ENCODE results near the gene AJUBA.

The AJUBA gene

GRCh38 chr14:23024612-23025075, 42.3 kb upstream of the AJUBA start:
- no peak overlapping the region for H3K9ac ChIP-seq (ENCODE audit: low read length)
- peak overlapping the region in 1 of 2 experiments; percentile 45 for H3K18ac ChIP-seq (ENCODE audit: low read depth in 1 of 2, low read length in 2 of 2)
- H3K27ac ChIP-seq (ENCODE audit: low read length, poor library complexity, severe bottlenecking): no peak overlapping the region
- peak overlapping the region; percentile 28 for H4K91ac ChIP-seq (ENCODE audit: low read length)
- peaks cover 16 to 37% of the 10 kb centered on the region in 2 experiments for H3K36me3 ChIP-seq (ENCODE audit: control insufficient read depth in 1 of 2, insufficient read depth in 2 of 2, low read depth in 1 of 2, low read length in 2 of 2)
- no peak overlapping the region for H3K14ac ChIP-seq (ENCODE audit: low read length in 2 of 2)
- peaks cover 11% of the 10 kb centered on the region for H3K4me1 ChIP-seq (ENCODE audit: control insufficient read depth, insufficient read depth, low read depth, low read length)
- H3K23ac ChIP-seq (ENCODE audit: low read length in 2 of 2): no peak overlapping the region
- H2BK120ac ChIP-seq (ENCODE audit: low read depth, low read length): peak overlapping the region; percentile 65
- 56% methylated on average over 4 of the region's 7 CpGs for WGBS
- no peak for DNase-seq
- no peak overlapping the region for H3K4me2 ChIP-seq (ENCODE audit: low read length, poor library complexity, severe bottlenecking)
- peak overlapping the region; percentile 81 for H2AK5ac ChIP-seq (ENCODE audit: low read length, severe bottlenecking)
- H2AFZ ChIP-seq (ENCODE audit: low read depth, low read length): no peak overlapping the region
- H3K9me3 ChIP-seq (ENCODE audit: control insufficient read depth, low read length): no peaks in the 10 kb centered on the region
- H4K8ac ChIP-seq (ENCODE audit: low read length): peak overlapping the region; percentile 69
- no peaks in the 10 kb centered on the region for H3K27me3 ChIP-seq (ENCODE audit: control insufficient read depth in 1 of 2, insufficient read depth in 1 of 2, low read length in 2 of 2)
- H2BK5ac ChIP-seq (ENCODE audit: low read depth, low read length, poor library complexity, severe bottlenecking): no peak overlapping the region
- H3K4me3 ChIP-seq (ENCODE audit: insufficient read depth in 1 of 2, low read depth in 1 of 2, low read length in 2 of 2): no peak overlapping the region
- H2BK12ac ChIP-seq (ENCODE audit: low read length in 2 of 2): no peak overlapping the region
- H3K79me1 ChIP-seq (replicated peaks; ENCODE audit: low read length, poor library complexity, severe bottlenecking): peaks cover 4% of the 10 kb centered on the region
- no peak overlapping the region for H3K4ac ChIP-seq (ENCODE audit: low read depth in 1 of 2, low read length in 2 of 2)
- peak overlapping the region; percentile 15 for H2BK15ac ChIP-seq (ENCODE audit: low read depth, poor library complexity, severe bottlenecking)

GRCh38 chr14:23023795-23024152, 41.4 kb upstream of the AJUBA start:
- Histone ChIP-seq H3K9me3 (ENCODE audit: control insufficient read depth, low read length) (no peaks in the 10 kb centered on the region), H3K9ac (ENCODE audit: low read length) (no peak overlapping the region), H3K27ac (ENCODE audit: low read length, poor library complexity, severe bottlenecking) (no peak overlapping the region), H2BK15ac (ENCODE audit: low read depth, poor library complexity, severe bottlenecking) (no peak overlapping the region), H3K23ac (ENCODE audit: low read length in 2 of 2) (no peak overlapping the region), H3K36me3 (ENCODE audit: control insufficient read depth in 1 of 2, insufficient read depth in 2 of 2, low read depth in 1 of 2, low read length in 2 of 2) (peaks cover 13 to 29% of the 10 kb centered on the region in 2 experiments), H4K8ac (ENCODE audit: low read length) (no peak overlapping the region), H3K4me3 (ENCODE audit: insufficient read depth in 1 of 2, low read depth in 1 of 2, low read length in 2 of 2) (no peak overlapping the region), H2AK5ac (ENCODE audit: low read length, severe bottlenecking) (no peak overlapping the region), H3K4me2 (ENCODE audit: low read length, poor library complexity, severe bottlenecking) (no peak overlapping the region), H3K18ac (ENCODE audit: low read depth in 1 of 2, low read length in 2 of 2) (no peak overlapping the region), H2AFZ (ENCODE audit: low read depth, low read length) (no peak overlapping the region), H2BK5ac (ENCODE audit: low read depth, low read length, poor library complexity, severe bottlenecking) (no peak overlapping the region), H3K79me1 (replicated peaks; ENCODE audit: low read length, poor library complexity, severe bottlenecking) (peaks cover 2% of the 10 kb centered on the region), H3K4ac (ENCODE audit: low read depth in 1 of 2, low read length in 2 of 2) (no peak overlapping the region), H3K14ac (ENCODE audit: low read length in 2 of 2) (no peak overlapping the region), H3K4me1 (ENCODE audit: control insufficient read depth, insufficient read depth, low read depth, low read length) (peaks cover 11% of the 10 kb centered on the region), H2BK120ac (ENCODE audit: low read depth, low read length) (no peak overlapping the region), H4K91ac (ENCODE audit: low read length) (no peak overlapping the region), H3K27me3 (ENCODE audit: control insufficient read depth in 1 of 2, insufficient read depth in 1 of 2, low read length in 2 of 2) (no peaks in the 10 kb centered on the region), H2BK12ac (ENCODE audit: low read length in 2 of 2) (no peak overlapping the region)
- WGBS: 92% methylated on average over 2 of the region's 2 CpGs
- DNase-seq: no peak

DNA sequence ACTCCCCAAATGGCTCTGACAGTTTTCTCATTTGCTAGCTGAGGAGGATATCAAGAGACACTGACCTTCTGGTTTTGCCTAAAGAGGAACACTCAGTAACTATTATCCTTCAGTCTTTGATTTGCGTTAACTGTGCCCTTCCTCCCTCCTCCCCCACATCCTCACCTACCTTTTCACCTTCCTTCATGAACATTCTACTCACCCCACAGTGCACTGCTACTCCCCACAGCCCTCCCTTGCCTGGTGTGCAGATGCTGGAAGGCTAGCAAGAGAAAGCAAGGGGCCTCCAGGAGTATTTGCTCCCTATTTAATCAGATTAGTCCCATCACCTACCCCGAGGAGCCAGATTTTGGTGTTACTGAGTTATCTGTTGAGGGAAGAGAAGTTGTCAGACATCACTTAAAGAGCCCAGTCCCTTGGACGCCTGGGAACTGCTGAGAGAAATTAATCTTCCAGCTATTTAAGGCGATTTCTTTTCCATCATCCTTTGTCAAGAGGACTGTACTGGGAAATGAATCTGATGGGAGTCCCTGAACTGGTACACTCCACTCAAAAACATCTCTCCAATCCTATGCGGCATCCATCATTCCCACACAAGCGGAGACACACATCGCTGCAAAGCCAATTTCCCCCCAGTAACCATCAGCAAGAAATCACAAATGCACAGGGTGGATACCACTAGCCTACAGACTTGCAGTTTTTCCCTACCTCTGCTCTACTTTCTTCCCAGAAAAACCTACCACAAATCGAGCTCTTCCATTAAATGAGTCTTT, 40.9 kb upstream of the AJUBA start:
- H2AFZ ChIP-seq (ENCODE audit: low read depth, low read length): no peak overlapping the region
- H2BK12ac ChIP-seq (ENCODE audit: low read length in 2 of 2): no peak overlapping the region
- no peak overlapping the region for H3K18ac ChIP-seq (ENCODE audit: low read depth in 1 of 2, low read length in 2 of 2)
- H2AK5ac ChIP-seq (ENCODE audit: low read length, severe bottlenecking): no peak overlapping the region
- no peak overlapping the region for H4K91ac ChIP-seq (ENCODE audit: low read length)
- DNase-seq: no peak
- no peak overlapping the region for H3K9ac ChIP-seq (ENCODE audit: low read length)
- H3K4ac ChIP-seq (ENCODE audit: low read depth in 1 of 2, low read length in 2 of 2): no peak overlapping the region
- no peak overlapping the region for H3K14ac ChIP-seq (ENCODE audit: low read length in 2 of 2)
- H3K36me3 ChIP-seq (ENCODE audit: control insufficient read depth in 1 of 2, insufficient read depth in 2 of 2, low read depth in 1 of 2, low read length in 2 of 2): peaks cover 13 to 24% of the 10 kb centered on the region in 2 experiments
- H3K23ac ChIP-seq (ENCODE audit: low read length in 2 of 2): no peak overlapping the region
- H4K8ac ChIP-seq (ENCODE audit: low read length): no peak overlapping the region
- H3K79me1 ChIP-seq (replicated peaks; ENCODE audit: low read length, poor library complexity, severe bottlenecking): peaks cover 2% of the 10 kb centered on the region
- 87% methylated on average over 8 of the region's 8 CpGs for WGBS
- H3K4me2 ChIP-seq (ENCODE audit: low read length, poor library complexity, severe bottlenecking): no peak overlapping the region
- H2BK120ac ChIP-seq (ENCODE audit: low read depth, low read length): no peak overlapping the region
- no peak overlapping the region for H3K4me3 ChIP-seq (ENCODE audit: insufficient read depth in 1 of 2, low read depth in 1 of 2, low read length in 2 of 2)
- H2BK5ac ChIP-seq (ENCODE audit: low read depth, low read length, poor library complexity, severe bottlenecking): no peak overlapping the region
- H3K27ac ChIP-seq (ENCODE audit: low read length, poor library complexity, severe bottlenecking): no peak overlapping the region
- no peak overlapping the region for H2BK15ac ChIP-seq (ENCODE audit: low read depth, poor library complexity, severe bottlenecking)
- H3K9me3 ChIP-seq (ENCODE audit: control insufficient read depth, low read length): no peaks in the 10 kb centered on the region
- no peaks in the 10 kb centered on the region for H3K27me3 ChIP-seq (ENCODE audit: control insufficient read depth in 1 of 2, insufficient read depth in 1 of 2, low read length in 2 of 2)
- peaks cover 11% of the 10 kb centered on the region for H3K4me1 ChIP-seq (ENCODE audit: control insufficient read depth, insufficient read depth, low read depth, low read length)

DNA sequence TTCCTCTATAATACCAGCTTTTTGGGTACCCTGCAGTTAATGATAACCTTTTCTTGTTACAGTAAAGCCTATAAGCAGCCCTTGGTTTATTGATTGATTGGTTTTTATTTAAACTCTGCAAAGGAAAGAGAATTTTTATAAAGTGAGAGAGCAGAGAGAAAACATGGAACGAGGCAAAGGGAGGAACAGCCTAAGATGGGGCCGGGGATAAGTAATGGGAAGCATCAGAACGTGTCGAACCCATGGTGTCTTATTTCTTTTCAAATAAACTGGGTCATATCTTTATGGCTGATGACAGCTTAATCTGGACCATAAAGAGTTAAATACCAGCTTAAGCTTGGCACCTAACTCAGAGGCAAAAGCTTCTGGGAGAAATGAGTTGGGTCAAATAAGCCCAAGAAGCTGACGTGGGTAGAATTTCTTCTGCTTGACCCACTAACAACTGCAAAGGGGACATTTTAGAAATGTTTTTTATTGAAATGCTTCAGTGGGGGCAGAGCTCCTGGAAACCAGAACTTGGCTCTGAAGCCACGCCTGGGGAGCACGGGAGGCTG, 39.6 kb upstream of the AJUBA start:
- Histone ChIP-seq H3K14ac (ENCODE audit: low read length in 2 of 2) (no peak overlapping the region), H3K18ac (ENCODE audit: low read depth in 1 of 2, low read length in 2 of 2) (no peak overlapping the region), H3K4me2 (ENCODE audit: low read length, poor library complexity, severe bottlenecking) (no peak overlapping the region), H3K9me3 (ENCODE audit: control insufficient read depth, low read length) (no peaks in the 10 kb centered on the region), H3K4me1 (ENCODE audit: control insufficient read depth, insufficient read depth, low read depth, low read length) (peaks cover 10% of the 10 kb centered on the region), H3K4me3 (ENCODE audit: insufficient read depth in 1 of 2, low read depth in 1 of 2, low read length in 2 of 2) (no peak overlapping the region), H3K79me1 (replicated peaks; ENCODE audit: low read length, poor library complexity, severe bottlenecking) (peaks cover 2% of the 10 kb centered on the region), H3K36me3 (ENCODE audit: control insufficient read depth in 1 of 2, insufficient read depth in 2 of 2, low read depth in 1 of 2, low read length in 2 of 2) (peaks cover 12 to 17% of the 10 kb centered on the region in 2 experiments), H3K27me3 (ENCODE audit: control insufficient read depth in 1 of 2, insufficient read depth in 1 of 2, low read length in 2 of 2) (no peaks in the 10 kb centered on the region), H4K91ac (ENCODE audit: low read length) (no peak overlapping the region), H2AK5ac (ENCODE audit: low read length, severe bottlenecking) (no peak overlapping the region), H3K9ac (ENCODE audit: low read length) (no peak overlapping the region), H3K27ac (ENCODE audit: low read length, poor library complexity, severe bottlenecking) (no peak overlapping the region), H2BK120ac (ENCODE audit: low read depth, low read length) (no peak overlapping the region), H2BK12ac (ENCODE audit: low read length in 2 of 2) (no peak overlapping the region), H4K8ac (ENCODE audit: low read length) (no peak overlapping the region), H2BK5ac (ENCODE audit: low read depth, low read length, poor library complexity, severe bottlenecking) (no peak overlapping the region), H3K4ac (ENCODE audit: low read depth in 1 of 2, low read length in 2 of 2) (no peak overlapping the region), H2BK15ac (ENCODE audit: low read depth, poor library complexity, severe bottlenecking) (no peak overlapping the region), H3K23ac (ENCODE audit: low read length in 2 of 2) (no peak overlapping the region), H2AFZ (ENCODE audit: low read depth, low read length) (no peak overlapping the region)
- 84% methylated on average over 7 of the region's 7 CpGs for WGBS
- DNase-seq: no peak

All from mesenchymal stem cell (in vitro differentiated cells and primary cell).